T-helper 1 cell (primary cell): ENCODE data around the gene PEX3.
"Not testable (repeated sequence)": the region's sequence is repeated elsewhere in the genome, so short reads cannot be mapped to it uniquely, and the experiment has no call there.

Source experiments
- DNase-seq, 5 donors: peaks; one replicate each; pipeline ENCODE4 v3.0.0-alpha.2; 2012 to 2020

Gene PEX3

GRCh38 chr6:143507358-143508145 is 56.9 kb downstream of the PEX3 start:
- no peak for DNase-seq

- not testable (repeated sequence) for DNase-seq
These were observed 59.7 kb downstream of the PEX3 start for GRCh38 chr6:143510326-143510725.

- DNase-seq, result peak; percentile 38 to 81 (median 53)
These were observed 60.6 kb downstream of the PEX3 start, which contains the start of gene FUCA2 for GRCh38 chr6:143510991-143511891. FUCA2 (minus strand) TSS chr6:143511720; CDS start chr6:143511634, 86 bp downstream.

GRCh38 chr6:143513410-143513809 is 62.8 kb downstream of the PEX3 start:
- DNase-seq, result peak in 2 of 5 donors; percentile 37 to 45

- DNase-seq, result no peak
These were observed 64.6 kb downstream of the PEX3 start for GRCh38 chr6:143515061-143515760.

- no peak for DNase-seq
These were observed 65.3 kb downstream of the PEX3 start for GRCh38 chr6:143515766-143516355.

GRCh38 chr6:143516690-143517446 is 66.3 kb downstream of the PEX3 start:
- DNase-seq, result no peak

GRCh38 chr6:143517447-143517773 is 66.8 kb downstream of the PEX3 start:
- DNase-seq, result no peak

GRCh38 chr6:143522039-143522600 is 71.5 kb downstream of the PEX3 start:
- DNase-seq, result no peak

GRCh38 chr6:143525356-143525755 is 74.8 kb downstream of the PEX3 start:
- no peak for DNase-seq

GRCh38 chr6:143527677-143528076 is 77.1 kb downstream of the PEX3 start:
- DNase-seq, result no peak

GRCh38 chr6:143528164-143528811 is 77.7 kb downstream of the PEX3 start:
- DNase-seq, result peak in 1 of 5 donors; percentile 22

GRCh38 chr6:143529095-143529494 is 78.5 kb downstream of the PEX3 start:
- DNase-seq, result no peak

- DNase-seq, result peak in 1 of 5 donors; percentile 40
These were observed 81.3 kb downstream of the PEX3 start for GRCh38 chr6:143531720-143532499.

GRCh38 chr6:143535189-143535614 is 84.6 kb downstream of the PEX3 start:
- DNase-seq, result no peak

GRCh38 chr6:143536461-143536865 is 85.9 kb downstream of the PEX3 start:
- DNase-seq, result peak; percentile 16 to 69 (median 34)

GRCh38 chr6:143536866-143537691 is 86.5 kb downstream of the PEX3 start:
- peak; percentile 28 to 75 (median 45) for DNase-seq

GRCh38 chr6:143538374-143538773 is 87.8 kb downstream of the PEX3 start:
- DNase-seq, result peak in 1 of 5 donors; percentile 30

GRCh38 chr6:143539106-143539505 is 88.5 kb downstream of the PEX3 start:
- DNase-seq, result peak in 1 of 5 donors; percentile 67
